ENCODE data around the gene APOBEC2. TPM values are rescaled to one million over a fixed set of nuclear protein-coding genes. Genes with fewer than 3 reads are reported as not detected.
A peak's percentile ranks its signal among the peaks of the same experiment; 100 is the strongest.

APOBEC2 gene
- polyA plus RNA-seq, 2 of the 4 experiments (the other 2 are of a cell fraction): not detected

DNA sequence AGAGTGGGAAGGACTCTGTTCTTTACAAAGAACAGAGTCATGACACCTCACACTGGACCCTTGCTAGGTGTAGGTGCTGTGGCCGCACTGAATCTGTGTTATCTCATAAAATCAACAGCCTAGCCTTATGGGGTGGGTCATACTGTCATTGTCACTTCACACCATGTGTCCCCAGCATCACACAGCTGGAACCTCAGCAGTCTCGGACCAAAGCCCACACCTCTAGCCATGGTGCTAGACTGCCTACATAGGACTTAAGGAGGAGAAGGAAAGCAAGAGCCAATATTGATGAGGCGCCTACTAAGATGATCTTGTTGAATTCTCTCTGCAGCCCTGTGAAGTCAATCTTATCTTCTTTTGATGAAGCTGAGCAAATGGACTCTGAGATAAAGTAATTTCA is 45.0 kb upstream of the APOBEC2 start:
- ATAC-seq (no peak), DNase-seq (ENCODE audit: low read depth in 1 of 2, low spot score in 1 of 2) (no peak), FAIRE-seq (no peak)
- no peaks in the 10 kb centered on the region for H3K9me3 ChIP-seq
- H3K4me3 ChIP-seq: no peak overlapping the region
- TF ChIP-seq ZC3H11A (IDR thresholded peaks at IDR 0.05): no peak
- no peak for TF ChIP-seq FOXS1 (CRISPR knock-in tag; IDR thresholded peaks at IDR 0.05)
- no peak for TF ChIP-seq CEBPB (IDR thresholded peaks at IDR 0.05)
- no peak for TF ChIP-seq CBX8 (IDR thresholded peaks at IDR 0.05)
- TF ChIP-seq RNF2 (IDR thresholded peaks at IDR 0.05; ENCODE audit: borderline replicate concordance, low read depth): no peak
- no peak for TF ChIP-seq GATA3 (IDR thresholded peaks at IDR 0.05; ENCODE audit: borderline replicate concordance)
- TF ChIP-seq MAZ (IDR thresholded peaks at IDR 0.05; ENCODE audit: borderline replicate concordance, low read depth, low read length): no peak
- TF ChIP-seq, protein P1, sequence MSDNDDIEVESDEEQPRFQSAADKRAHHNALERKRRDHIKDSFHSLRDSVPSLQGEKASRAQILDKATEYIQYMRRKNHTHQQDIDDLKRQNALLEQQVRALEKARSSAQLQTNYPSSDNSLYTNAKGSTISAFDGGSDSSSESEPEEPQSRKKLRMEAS (IDR thresholded peaks at IDR 0.05): no peak
- ChIA-PET POLR2A (no interaction called here), CTCF (interaction anchor here (1.0 to 1.8 kb wide), 2 partner anchors 9 to 16 kb away, joined by 3 to 6 read pairs; no protein-coding TSS in a partner anchor)
- peaks cover 11% of the 10 kb centered on the region for H3K4me1 ChIP-seq
- peak overlapping the region; percentile 44 to 75; a peak in 4 of 6 replicates for H3K27ac ChIP-seq
- no peak overlapping the region for H3K4me2 ChIP-seq
- 87% methylated on average over 3 of the region's 3 CpGs for WGBS (ENCODE audit: missing lambda C conversion rate)

DNA sequence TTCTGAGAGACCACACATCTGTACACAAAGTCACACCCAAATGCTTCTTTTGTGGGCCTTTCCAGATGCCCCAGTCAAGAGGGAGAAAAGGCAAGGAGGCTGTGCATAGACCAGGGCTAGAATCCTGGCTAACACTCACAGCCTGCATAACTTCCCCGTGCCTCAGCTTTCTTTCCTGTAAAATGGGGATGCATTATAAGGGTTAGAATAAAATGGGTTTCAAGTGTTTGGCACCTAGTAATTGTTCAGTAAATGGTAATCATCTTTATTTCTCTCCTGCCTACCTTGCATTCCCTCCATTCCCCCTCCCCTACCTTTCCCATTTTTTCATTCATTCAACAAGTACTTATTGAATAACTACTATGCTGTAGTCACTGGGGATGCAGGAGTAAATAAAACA is 43.3 kb upstream of the APOBEC2 start:
- Histone ChIP-seq H3K9me3 (no peaks in the 10 kb centered on the region), H3K4me3 (no peak overlapping the region), H3K4me2 (no peak overlapping the region), H3K4me1 (peaks cover 26% of the 10 kb centered on the region), H3K27ac (peak overlapping the region; percentile 22 to 64; a peak in 3 of 6 replicates)
- no peak for DNase-seq (ENCODE audit: low read depth in 1 of 2, low spot score in 1 of 2)
- WGBS (ENCODE audit: missing lambda C conversion rate): 88% methylated on average over 1 of the region's 1 CpG
- ATAC-seq: no peak
- POLR2A ChIA-PET: no interaction called here
- TF ChIP-seq HDAC2 (IDR thresholded peaks at IDR 0.05) (no peak), MYC (IDR thresholded peaks at IDR 0.05; ENCODE audit: borderline replicate concordance, low read length) (no peak), CBX2 (IDR thresholded peaks at IDR 0.05; ENCODE audit: borderline replicate concordance, low read depth) (no peak), TP53 (CRISPR knock-in tag; IDR thresholded peaks at IDR 0.05) (no peak), POLR2AphosphoS2 (conservative IDR thresholded peaks at IDR 0.05; ENCODE audit: low read length) (no peak), CEBPB (IDR thresholded peaks at IDR 0.05) (no peak), NPAS2 (CRISPR knock-in tag; IDR thresholded peaks at IDR 0.05; ENCODE audit: borderline replicate concordance) (no peak), FOXS1 (CRISPR knock-in tag; IDR thresholded peaks at IDR 0.05) (no peak), GATA3 (IDR thresholded peaks at IDR 0.05; ENCODE audit: borderline replicate concordance) (no peak), CHD2 (IDR thresholded peaks at IDR 0.05; ENCODE audit: low read length, partially characterized antibody) (no peak), RFX5 (IDR thresholded peaks at IDR 0.05) (no peak), ESRRA (IDR thresholded peaks at IDR 0.05; ENCODE audit: borderline replicate concordance, low read length) (no peak), SREBF2 (IDR thresholded peaks at IDR 0.05) (no peak), POLR2A (IDR thresholded peaks at IDR 0.05; ENCODE audit: low read length) (no peak)
- TF ChIP-seq, protein P2, sequence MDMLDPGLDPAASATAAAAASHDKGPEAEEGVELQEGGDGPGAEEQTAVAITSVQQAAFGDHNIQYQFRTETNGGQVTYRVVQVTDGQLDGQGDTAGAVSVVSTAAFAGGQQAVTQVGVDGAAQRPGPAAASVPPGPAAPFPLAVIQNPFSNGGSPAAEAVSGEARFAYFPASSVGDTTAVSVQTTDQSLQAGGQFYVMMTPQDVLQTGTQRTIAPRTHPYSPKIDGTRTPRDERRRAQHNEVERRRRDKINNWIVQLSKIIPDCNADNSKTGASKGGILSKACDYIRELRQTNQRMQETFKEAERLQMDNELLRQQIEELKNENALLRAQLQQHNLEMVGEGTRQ (IDR thresholded peaks at IDR 0.05): no peak
- TF ChIP-seq, protein P3, sequence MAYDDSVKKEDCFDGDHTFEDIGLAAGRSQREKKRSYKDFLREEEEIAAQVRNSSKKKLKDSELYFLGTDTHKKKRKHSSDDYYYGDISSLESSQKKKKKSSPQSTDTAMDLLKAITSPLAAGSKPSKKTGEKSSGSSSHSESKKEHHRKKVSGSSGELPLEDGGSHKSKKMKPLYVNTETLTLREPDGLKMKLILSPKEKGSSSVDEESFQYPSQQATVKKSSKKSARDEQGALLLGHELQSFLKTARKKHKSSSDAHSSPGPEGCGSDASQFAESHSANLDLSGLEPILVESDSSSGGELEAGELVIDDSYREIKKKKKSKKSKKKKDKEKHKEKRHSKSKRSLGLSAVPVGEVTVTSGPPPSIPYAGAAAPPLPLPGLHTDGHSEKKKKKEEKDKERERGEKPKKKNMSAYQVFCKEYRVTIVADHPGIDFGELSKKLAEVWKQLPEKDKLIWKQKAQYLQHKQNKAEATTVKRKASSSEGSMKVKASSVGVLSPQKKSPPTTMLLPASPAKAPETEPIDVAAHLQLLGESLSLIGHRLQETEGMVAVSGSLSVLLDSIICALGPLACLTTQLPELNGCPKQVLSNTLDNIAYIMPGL (CRISPR knock-in tag; IDR thresholded peaks at IDR 0.05; ENCODE audit: borderline replicate concordance): no peak
- TF ChIP-seq, protein P4, sequence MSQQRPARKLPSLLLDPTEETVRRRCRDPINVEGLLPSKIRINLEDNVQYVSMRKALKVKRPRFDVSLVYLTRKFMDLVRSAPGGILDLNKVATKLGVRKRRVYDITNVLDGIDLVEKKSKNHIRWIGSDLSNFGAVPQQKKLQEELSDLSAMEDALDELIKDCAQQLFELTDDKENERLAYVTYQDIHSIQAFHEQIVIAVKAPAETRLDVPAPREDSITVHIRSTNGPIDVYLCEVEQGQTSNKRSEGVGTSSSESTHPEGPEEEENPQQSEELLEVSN (IDR thresholded peaks at IDR 0.05; ENCODE audit: borderline replicate concordance, low read depth): no peak
- TF ChIP-seq, protein P5, sequence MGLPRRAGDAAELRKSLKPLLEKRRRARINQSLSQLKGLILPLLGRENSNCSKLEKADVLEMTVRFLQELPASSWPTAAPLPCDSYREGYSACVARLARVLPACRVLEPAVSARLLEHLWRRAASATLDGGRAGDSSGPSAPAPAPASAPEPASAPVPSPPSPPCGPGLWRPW (IDR thresholded peaks at IDR 0.05): no peak
- CTCF ChIA-PET: interaction anchor here (1.0 kb wide), 1 partner anchor 116 kb away, joined by 3 read pairs; no protein-coding TSS in a partner anchor
- FAIRE-seq: no peak
